ENCODE data around the gene MPND.
"Not testable (repeated sequence)": the region's sequence is repeated elsewhere in the genome, so short reads cannot be mapped to it uniquely, and the experiment has no call there.

Gene MPND

GRCh38 chr19:4349225-4349624, 5.9 kb downstream of the MPND start:
- DNase-seq (ENCODE audit: low read depth in 2 of 2), result not testable (repeated sequence)

GRCh38 chr19:4350111-4350510, 6.7 kb downstream of the MPND start:
- no peak for DNase-seq (ENCODE audit: low read depth in 2 of 2)

GRCh38 chr19:4350726-4351125, 7.4 kb downstream of the MPND start:
- DNase-seq (ENCODE audit: low read depth in 2 of 2), result no peak

GRCh38 chr19:4352701-4353121, 9.3 kb downstream of the MPND start:
- peak; percentile 34 to 46 for DNase-seq (ENCODE audit: low read depth in 2 of 2)

- DNase-seq (ENCODE audit: low read depth in 2 of 2), result no peak
Observed at GRCh38 chr19:4354282-4354681, 10.9 kb downstream of the MPND start.

GRCh38 chr19:4354897-4355296, 11.5 kb downstream of the MPND start:
- DNase-seq (ENCODE audit: low read depth in 2 of 2), result no peak

GRCh38 chr19:4357095-4357797, 13.9 kb downstream of the MPND start:
- DNase-seq (ENCODE audit: low read depth in 2 of 2), result no peak

- DNase-seq (ENCODE audit: low read depth in 2 of 2), result no peak
Observed at GRCh38 chr19:4357921-4358326, 14.6 kb downstream of the MPND start.

- DNase-seq (ENCODE audit: low read depth in 2 of 2), result no peak
Observed at GRCh38 chr19:4358709-4359626, 15.6 kb downstream of the MPND start.

- DNase-seq (ENCODE audit: low read depth in 2 of 2), result no peak
Observed at GRCh38 chr19:4359627-4360000, 16.3 kb downstream of the MPND start.

GRCh38 chr19:4360081-4360569, 16.8 kb downstream of the MPND start:
- DNase-seq (ENCODE audit: low read depth in 2 of 2), result no peak

- no peak for DNase-seq (ENCODE audit: low read depth in 2 of 2)
Observed at GRCh38 chr19:4360641-4361151, 17.3 kb downstream of the MPND start.

- DNase-seq (ENCODE audit: low read depth in 2 of 2), result no peak
Observed at GRCh38 chr19:4361152-4362046, 18.0 kb downstream of the MPND start.

GRCh38 chr19:4362101-4362828, 18.9 kb downstream of the MPND start:
- DNase-seq (ENCODE audit: low read depth in 2 of 2), result no peak

- no peak for DNase-seq (ENCODE audit: low read depth in 2 of 2)
Observed at GRCh38 chr19:4362831-4363545, 19.6 kb downstream of the MPND start.

GRCh38 chr19:4363571-4364304, 20.4 kb downstream of the MPND start:
- DNase-seq (ENCODE audit: low read depth in 2 of 2), result no peak

- DNase-seq (ENCODE audit: low read depth in 2 of 2), result no peak
Observed at GRCh38 chr19:4365341-4365740, 22.0 kb downstream of the MPND start.

- DNase-seq (ENCODE audit: low read depth in 2 of 2), result no peak
Observed at GRCh38 chr19:4365791-4366665, 22.7 kb downstream of the MPND start.
